GM12875 (cell line): ENCODE results near the gene RNU1-3.
"Not testable (repeated sequence)": the region's sequence is repeated elsewhere in the genome, so short reads cannot be mapped to it uniquely, and the experiment has no call there.

ENCODE experiments used
- H3K4me3 ChIP-seq: one replicate; pipeline ENCODE4 v1.5.1; 2011; ENCODE audit warnings: low read depth, low read length, control low read depth
- TF ChIP-seq, protein P1 (sequence below): IDR thresholded peaks from 2 replicates; pipeline ENCODE4 v1.5.1; 2011; ENCODE audit warnings: low read depth, mild to moderate bottlenecking, control low read depth, inconsistent platforms, low read length, moderate library complexity, borderline replicate concordance; ENCODE audit not compliant: insufficient read depth

Gene RNU1-3

DNA sequence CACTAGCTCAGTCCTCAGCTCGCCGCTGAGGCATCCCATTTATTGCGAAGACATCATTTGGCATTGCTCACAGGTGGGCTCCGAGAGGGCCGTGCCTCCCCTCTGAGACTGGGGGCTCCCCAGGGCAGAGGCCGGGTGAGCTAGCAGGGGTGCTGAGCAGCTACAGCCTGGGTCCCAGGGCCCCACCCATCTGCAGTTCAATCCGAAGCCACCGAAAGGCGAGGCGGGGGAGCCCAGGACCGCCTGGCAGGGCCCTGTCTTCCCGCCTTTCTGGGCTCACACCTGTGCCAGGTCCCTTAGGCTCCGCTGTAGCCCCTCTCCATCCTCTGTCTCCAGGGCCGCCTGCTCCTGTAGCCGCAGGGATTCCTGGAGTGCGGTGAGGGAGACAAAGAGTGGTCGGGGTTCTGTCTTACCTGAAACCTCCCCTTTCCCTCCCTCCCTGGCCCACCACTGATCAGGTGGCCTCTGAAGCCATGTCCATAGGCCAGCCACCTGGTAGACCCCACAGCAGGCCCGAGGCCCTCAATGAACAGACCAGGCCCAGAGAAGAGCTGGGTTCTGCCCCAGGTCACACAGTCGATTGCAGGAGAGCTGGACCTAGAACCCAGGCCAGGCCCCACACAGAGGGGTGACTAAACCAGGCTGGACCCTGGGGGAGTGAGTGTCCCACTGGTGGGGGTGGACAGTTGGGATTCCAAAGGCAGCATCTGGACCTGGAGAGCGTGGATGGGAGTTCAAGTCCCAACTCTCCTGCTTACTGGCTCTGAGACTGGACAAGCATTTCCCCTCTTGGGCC, 35.3 kb downstream of the RNU1-3 start:
- no peak overlapping the region for H3K4me3 ChIP-seq
- TF ChIP-seq, protein P1, sequence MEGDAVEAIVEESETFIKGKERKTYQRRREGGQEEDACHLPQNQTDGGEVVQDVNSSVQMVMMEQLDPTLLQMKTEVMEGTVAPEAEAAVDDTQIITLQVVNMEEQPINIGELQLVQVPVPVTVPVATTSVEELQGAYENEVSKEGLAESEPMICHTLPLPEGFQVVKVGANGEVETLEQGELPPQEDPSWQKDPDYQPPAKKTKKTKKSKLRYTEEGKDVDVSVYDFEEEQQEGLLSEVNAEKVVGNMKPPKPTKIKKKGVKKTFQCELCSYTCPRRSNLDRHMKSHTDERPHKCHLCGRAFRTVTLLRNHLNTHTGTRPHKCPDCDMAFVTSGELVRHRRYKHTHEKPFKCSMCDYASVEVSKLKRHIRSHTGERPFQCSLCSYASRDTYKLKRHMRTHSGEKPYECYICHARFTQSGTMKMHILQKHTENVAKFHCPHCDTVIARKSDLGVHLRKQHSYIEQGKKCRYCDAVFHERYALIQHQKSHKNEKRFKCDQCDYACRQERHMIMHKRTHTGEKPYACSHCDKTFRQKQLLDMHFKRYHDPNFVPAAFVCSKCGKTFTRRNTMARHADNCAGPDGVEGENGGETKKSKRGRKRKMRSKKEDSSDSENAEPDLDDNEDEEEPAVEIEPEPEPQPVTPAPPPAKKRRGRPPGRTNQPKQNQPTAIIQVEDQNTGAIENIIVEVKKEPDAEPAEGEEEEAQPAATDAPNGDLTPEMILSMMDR, result no peak

- H3K4me3 ChIP-seq, result no peak overlapping the region
- TF ChIP-seq, protein P1, result no peak
These were observed 36.0 kb downstream of the RNU1-3 start for GRCh38 chr1:16630661-16631247.

DNA sequence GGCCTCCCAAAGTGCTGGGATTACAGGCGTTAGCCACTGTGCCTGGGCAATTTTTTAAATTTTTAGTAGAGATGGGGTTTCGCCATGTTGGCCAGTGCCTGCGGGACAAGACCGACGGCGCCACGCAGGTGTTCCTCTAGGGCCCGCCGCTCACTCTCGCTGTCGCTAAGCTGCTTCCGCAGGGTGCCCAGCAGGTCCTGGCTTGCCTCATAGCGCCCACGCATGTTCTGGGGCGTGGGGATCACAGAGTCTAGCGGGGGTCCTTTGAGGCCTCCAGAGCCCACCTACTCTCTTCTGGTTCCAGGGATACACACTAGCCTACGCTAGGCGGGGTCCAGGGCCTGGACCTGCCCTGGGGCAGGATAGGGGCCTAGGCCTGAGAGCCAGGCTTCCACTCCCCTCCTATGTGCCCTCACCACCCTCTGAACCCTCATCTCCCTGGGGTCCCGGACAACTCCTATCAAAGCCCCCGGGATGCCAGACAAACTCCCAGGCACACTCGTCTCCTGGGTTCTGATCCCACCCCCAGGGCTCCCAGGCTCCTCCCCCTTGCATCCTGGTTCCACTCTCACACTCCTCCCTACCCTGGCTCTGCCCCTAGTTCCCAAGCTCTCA, 36.7 kb downstream of the RNU1-3 start:
- not testable (repeated sequence) for H3K4me3 ChIP-seq

- TF ChIP-seq, protein P1, result no peak
- H3K4me3 ChIP-seq, result no peak overlapping the region
These were observed 38.2 kb downstream of the RNU1-3 start for GRCh38 chr1:16628361-16629111.

- H3K4me3 ChIP-seq, result not testable (repeated sequence)
These were observed 40.3 kb downstream of the RNU1-3 start for GRCh38 chr1:16626409-16626983.

DNA sequence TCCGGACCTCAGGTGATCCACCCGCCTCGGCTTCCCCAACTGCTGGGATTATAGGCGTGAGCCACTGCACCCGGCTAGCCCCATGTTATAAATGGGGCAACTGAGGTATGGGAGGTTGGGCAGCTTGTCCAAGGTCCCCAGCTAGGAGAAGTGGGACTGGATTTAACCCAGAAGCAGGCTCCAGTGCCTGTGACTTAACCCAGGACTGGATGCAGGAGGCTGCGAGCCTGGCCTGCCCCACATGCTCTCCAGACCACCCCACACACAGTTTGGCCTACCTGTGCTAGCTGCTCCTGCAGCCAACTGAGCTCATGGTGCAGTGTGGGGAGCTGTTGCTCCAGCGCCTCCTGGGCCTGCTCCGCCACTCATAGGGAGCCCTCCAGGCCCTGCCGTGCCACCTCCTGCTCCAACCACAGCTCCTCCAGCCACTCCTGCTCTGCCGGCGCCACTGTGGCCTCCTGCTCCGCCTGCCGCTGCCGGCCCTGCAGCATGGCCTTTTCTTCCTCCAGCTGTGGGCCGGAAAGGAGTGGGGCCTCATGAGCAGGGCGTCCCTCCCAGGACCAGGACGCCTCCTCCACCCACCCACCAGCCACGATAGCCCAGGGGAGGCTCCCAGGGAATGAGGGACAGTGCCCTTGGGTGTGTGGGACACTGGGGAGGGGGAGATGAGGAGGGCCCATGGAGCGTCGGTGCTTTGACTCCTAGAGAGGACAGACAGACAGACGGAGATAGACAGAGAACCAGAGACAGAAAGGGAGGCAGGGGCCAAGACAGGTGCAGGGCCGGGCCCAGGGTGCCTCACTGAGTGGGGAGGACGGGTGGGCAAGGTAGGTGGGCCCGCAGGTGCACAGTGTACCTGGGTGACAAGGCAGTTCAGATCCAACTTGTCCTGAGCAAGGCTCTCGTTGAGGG, 41.0 kb downstream of the RNU1-3 start:
- no peak overlapping the region for H3K4me3 ChIP-seq
- TF ChIP-seq, protein P1, result no peak

DNA sequence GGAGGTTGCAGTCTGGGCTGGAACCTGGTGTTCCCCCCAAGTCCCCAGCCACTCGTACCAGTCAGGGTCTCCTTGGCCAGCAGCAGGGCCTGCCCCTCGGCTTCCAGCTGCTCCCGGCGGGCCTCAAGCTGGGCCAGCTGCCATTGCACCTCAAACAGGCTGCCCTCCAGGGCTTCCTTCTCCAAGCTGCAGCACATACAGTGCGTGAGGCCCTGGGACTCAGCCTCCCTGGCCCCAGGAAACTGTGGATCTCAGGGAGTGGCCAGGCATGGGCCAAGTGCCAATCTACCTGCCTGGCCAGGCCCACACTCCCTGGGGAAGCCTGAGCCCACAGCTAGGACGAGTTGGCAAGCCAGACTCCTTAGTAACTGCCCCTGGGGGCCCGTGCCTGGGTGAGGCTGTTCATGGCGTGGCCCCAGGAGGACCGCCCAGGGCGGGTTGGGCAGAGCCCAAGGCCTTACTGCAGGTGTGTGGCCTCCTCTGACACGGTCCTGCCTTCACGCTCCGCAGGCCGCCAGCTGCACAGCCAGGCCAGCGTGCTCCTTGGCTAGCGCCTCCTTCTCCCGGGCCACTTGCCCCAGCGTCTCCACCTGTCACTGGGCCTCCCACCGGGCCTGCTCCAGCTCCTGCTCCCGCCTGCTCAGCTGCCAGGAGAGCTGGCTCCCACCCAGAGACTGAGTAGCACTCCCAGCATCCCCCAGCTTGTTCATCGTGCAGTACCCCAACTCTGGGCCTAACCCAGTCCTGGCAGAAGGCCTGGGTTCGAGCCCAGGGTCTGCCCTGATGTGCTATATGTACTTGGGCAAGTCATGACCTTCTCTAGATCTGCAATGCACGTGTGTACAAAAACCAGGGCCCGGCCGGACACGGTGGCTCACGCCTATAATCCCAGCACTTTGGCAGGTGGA, 42.7 kb downstream of the RNU1-3 start:
- H3K4me3 ChIP-seq, result not testable (repeated sequence)

GRCh38 chr1:16623337-16623736, 43.4 kb downstream of the RNU1-3 start:
- H3K4me3 ChIP-seq, result not testable (repeated sequence)

DNA sequence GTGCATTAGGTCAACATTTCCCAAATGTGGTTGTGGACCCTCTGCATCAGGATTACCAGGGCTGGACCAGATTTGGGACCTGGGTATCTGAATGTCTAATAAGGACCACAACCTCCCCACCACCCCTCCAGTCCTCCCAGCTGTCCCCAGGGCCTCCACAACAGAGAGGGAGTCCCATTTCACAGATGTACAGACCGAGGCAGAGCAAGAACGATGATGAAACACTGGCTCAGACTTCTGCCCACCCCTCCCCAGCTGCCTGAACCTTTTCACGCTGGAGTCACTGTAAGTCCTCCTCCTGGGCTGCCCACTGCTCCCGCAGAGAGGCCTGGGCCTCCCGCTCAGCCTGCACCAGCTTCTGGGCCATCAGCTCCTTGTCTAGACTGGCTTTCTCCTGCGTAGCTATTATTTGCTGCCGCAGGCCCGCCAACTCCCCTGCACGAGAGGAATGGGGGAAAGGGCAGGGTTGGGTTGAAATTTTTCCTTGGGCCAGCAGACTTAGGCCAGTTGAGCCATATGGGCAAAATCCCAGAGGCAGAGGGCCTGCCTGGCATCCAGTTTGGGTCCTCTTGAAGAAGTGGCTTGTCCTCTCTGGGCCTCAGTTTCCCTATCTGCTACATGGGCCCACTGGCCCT, 45.0 kb downstream of the RNU1-3 start:
- not testable (repeated sequence) for H3K4me3 ChIP-seq
